HG03571 (cell line): Measurements from ENCODE around the gene KLK14.

ENCODE experiments used
- ATAC-seq: cut with Tn5 transposase; IDR thresholded peaks from one replicate; pipeline ENCODE4 v1.9.1; 2021; ENCODE audit not compliant: unreplicated experiment

The KLK14 gene

GRCh38 chr19:51055866-51056265 lies 26.8 kb downstream of the KLK14 start:
- no peak for ATAC-seq

GRCh38 chr19:51047031-51047335 lies 35.7 kb downstream of the KLK14 start:
- ATAC-seq, result no peak

- ATAC-seq, result no peak
Observed at GRCh38 chr19:51044327-51044726, 38.4 kb downstream of the KLK14 start.

GRCh38 chr19:51043497-51043896 lies 39.2 kb downstream of the KLK14 start:
- ATAC-seq, result no peak

- no peak for ATAC-seq
Observed at GRCh38 chr19:51040151-51040550, 42.5 kb downstream of the KLK14 start.

GRCh38 chr19:51036519-51036918 lies 46.2 kb downstream of the KLK14 start:
- ATAC-seq, result no peak

- no peak for ATAC-seq
Observed at GRCh38 chr19:51034704-51035103, 48.0 kb downstream of the KLK14 start, which contains the start of gene KLK12. KLK12 (minus strand) TSS chr19:51035002; CDS start chr19:51034621, 381 bp downstream.

GRCh38 chr19:51031880-51032225 lies 50.8 kb downstream of the KLK14 start:
- no peak for ATAC-seq

- no peak for ATAC-seq
Observed at GRCh38 chr19:51031220-51031879, 51.3 kb downstream of the KLK14 start.

GRCh38 chr19:51030631-51031030 lies 52.1 kb downstream of the KLK14 start:
- no peak for ATAC-seq

GRCh38 chr19:51029718-51030117 lies 53.0 kb downstream of the KLK14 start:
- ATAC-seq, result no peak
